WERI-Rb-1 (cell line): Measurements from ENCODE around the gene TMEM165.

Experiments used
- DNase-seq: peaks from one replicate; pipeline ENCODE4 v3.0.0-alpha.2; 2020
- H3K27ac ChIP-seq: fragments of 250-450 bp; sonication (Bioruptor Pico); 2 replicates; pipeline ENCODE4 v1.5.1; 2020; ENCODE audit warnings: mild to moderate bottlenecking, moderate library complexity
- H3K27me3 ChIP-seq: fragments of 250-450 bp; sonication (Bioruptor Pico); 2 replicates; pipeline ENCODE4 v1.5.1; 2021; ENCODE audit warnings: mild to moderate bottlenecking, low read depth, moderate library complexity; ENCODE audit not compliant: insufficient read depth, severe bottlenecking
- H3K36me3 ChIP-seq: fragments of 250-450 bp; sonication (Bioruptor Pico); 2 replicates; pipeline ENCODE4 v1.5.1; 2020; ENCODE audit warnings: mild to moderate bottlenecking, moderate library complexity
- H3K4me3 ChIP-seq: 2 replicates; pipeline ENCODE4 v1.5.1; 2011; ENCODE audit warnings: low read depth, mild to moderate bottlenecking, control low read depth, low read length
- H3K9me3 ChIP-seq: fragments of 250-450 bp; sonication (Bioruptor Pico); 2 replicates; pipeline ENCODE4 v1.5.1; 2021; ENCODE audit warnings: mild to moderate bottlenecking, moderate library complexity; ENCODE audit not compliant: severe bottlenecking
- TF ChIP-seq, protein P1 (sequence below): IDR thresholded peaks from 2 replicates; pipeline ENCODE4 v1.5.1; 2011; ENCODE audit warnings: low read depth, mild to moderate bottlenecking, control low read depth, inconsistent platforms, low read length

The TMEM165 gene

DNA sequence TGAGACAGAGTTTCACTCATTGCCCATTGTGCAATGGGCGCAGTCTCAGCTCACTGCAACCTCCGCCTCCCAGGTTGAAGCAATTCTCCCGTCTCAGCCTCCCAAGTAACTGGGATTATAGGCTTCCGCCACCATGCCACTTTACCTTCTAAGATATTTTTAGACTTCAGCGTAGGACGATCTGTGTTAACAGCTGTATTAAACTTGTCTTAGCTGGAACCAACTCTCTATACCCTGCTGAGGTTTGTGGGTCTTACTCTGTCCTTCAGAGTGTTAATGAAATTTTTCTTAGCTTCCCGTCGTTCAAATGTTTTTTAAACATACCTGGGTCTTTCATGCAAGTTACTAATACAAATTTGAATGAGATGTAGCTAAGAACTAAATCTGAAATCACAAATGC is 14.7 kb downstream of the TMEM165 start:
- no peak overlapping the region for H3K4me3 ChIP-seq
- H3K27me3 ChIP-seq: no peaks in the 10 kb centered on the region
- H3K27ac ChIP-seq: no peak overlapping the region
- H3K9me3 ChIP-seq: no peaks in the 10 kb centered on the region
- TF ChIP-seq, protein P1, sequence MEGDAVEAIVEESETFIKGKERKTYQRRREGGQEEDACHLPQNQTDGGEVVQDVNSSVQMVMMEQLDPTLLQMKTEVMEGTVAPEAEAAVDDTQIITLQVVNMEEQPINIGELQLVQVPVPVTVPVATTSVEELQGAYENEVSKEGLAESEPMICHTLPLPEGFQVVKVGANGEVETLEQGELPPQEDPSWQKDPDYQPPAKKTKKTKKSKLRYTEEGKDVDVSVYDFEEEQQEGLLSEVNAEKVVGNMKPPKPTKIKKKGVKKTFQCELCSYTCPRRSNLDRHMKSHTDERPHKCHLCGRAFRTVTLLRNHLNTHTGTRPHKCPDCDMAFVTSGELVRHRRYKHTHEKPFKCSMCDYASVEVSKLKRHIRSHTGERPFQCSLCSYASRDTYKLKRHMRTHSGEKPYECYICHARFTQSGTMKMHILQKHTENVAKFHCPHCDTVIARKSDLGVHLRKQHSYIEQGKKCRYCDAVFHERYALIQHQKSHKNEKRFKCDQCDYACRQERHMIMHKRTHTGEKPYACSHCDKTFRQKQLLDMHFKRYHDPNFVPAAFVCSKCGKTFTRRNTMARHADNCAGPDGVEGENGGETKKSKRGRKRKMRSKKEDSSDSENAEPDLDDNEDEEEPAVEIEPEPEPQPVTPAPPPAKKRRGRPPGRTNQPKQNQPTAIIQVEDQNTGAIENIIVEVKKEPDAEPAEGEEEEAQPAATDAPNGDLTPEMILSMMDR: no peak
- peaks cover 46% of the 10 kb centered on the region for H3K36me3 ChIP-seq
- DNase-seq: no peak

DNA sequence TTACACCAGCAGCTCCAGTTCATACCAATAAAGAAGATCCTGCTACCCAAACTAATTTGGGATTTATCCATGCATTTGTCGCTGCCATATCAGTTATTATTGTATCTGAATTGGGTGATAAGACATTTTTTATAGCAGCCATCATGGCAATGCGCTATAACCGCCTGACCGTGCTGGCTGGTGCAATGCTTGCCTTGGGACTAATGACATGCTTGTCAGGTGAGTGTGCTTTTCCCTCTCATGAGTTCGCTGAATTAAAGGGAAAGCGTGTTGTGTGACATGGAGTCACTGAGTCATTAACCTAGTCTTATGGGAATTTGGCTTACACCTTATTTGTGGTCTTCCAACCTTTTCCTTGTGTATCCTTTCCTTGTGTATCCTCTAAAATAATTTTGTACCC is 15.9 kb downstream of the TMEM165 start:
- peaks cover 42% of the 10 kb centered on the region for H3K36me3 ChIP-seq
- no peak overlapping the region for H3K27ac ChIP-seq
- no peak for DNase-seq
- TF ChIP-seq, protein P1: no peak
- no peak overlapping the region for H3K4me3 ChIP-seq
- no peaks in the 10 kb centered on the region for H3K27me3 ChIP-seq
- no peaks in the 10 kb centered on the region for H3K9me3 ChIP-seq

DNA sequence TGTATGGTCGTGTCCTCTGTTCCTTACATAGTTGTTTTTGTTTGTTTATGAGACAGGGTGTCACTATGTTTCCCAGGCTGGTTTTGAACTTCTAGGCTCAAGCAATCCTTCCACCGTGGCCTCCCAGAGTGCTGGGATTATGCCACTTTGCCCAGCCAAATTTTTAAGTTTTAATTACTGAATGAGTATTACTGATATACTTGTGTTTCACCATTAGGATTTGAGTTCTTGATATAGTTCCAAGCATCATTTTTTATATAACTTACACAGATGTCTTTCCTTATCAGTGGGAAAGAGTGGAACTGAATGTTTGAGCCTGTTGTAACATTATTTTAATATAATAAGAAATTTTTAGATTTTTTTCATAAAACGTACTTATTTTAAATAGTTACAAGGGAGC is 20.4 kb downstream of the TMEM165 start:
- H3K36me3 ChIP-seq: peaks cover 64% of the 10 kb centered on the region
- H3K27me3 ChIP-seq: no peaks in the 10 kb centered on the region
- H3K9me3 ChIP-seq: no peaks in the 10 kb centered on the region
- H3K27ac ChIP-seq: no peak overlapping the region
- TF ChIP-seq, protein P1: no peak
- no peak overlapping the region for H3K4me3 ChIP-seq
- no peak for DNase-seq

DNA sequence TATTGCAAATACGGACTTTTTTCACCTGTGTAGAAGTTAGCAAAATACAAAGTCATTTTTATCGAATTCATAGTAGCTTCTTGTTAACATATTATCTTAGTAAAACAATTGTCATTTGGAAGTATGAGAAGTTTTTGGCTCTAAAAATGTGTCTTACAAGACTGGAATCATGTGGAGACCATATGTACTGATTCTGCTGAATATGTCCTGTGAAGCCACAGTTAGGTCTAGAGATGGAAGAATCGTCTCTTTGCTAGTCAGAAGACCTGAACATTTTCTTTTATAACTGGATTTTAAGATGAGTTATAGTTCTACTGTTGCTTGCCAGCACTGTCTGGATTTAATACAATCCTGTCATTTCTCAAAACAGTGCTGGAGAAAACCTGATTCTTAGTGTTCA is 29.0 kb downstream of the TMEM165 start:
- TF ChIP-seq, protein P1: no peak
- no peak overlapping the region for H3K4me3 ChIP-seq
- peaks cover 60% of the 10 kb centered on the region for H3K36me3 ChIP-seq
- no peak for DNase-seq
- H3K9me3 ChIP-seq: no peaks in the 10 kb centered on the region
- H3K27ac ChIP-seq: no peak overlapping the region
- H3K27me3 ChIP-seq: no peaks in the 10 kb centered on the region

DNA sequence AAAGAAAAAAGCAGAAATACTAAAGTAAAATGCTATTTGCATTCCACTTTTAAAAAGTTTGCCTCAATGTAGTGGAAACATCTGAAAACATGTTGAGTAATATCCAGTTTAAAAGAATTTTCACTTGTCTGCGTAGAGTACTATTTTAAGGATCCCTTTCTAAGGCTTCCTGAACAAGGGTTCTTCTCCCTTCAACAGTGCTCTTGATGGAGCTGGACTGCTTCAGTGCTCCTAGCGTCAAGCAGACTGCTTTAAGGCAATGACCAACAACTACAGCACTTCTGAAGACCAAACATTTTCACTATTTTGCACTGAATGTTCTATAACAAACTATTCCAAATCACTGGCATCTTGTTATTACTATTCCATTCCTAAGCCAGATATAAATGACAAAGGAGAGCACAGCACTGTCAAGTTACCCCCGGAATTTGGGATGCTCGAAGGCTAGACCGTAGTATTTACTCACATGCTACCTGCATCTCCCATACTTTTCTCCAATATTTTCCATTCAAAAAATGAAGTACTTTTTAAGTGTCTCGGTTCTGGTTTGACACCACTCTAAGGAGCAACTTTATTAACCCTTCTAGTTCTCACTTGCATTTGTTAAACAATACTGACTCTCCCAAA is 36.1 kb downstream of the TMEM165 start:
- H3K36me3 ChIP-seq: peaks cover 74% of the 10 kb centered on the region
- no peaks in the 10 kb centered on the region for H3K27me3 ChIP-seq
- no peaks in the 10 kb centered on the region for H3K9me3 ChIP-seq
- TF ChIP-seq, protein P1: no peak
- DNase-seq: no peak
- no peak overlapping the region for H3K4me3 ChIP-seq
- H3K27ac ChIP-seq: no peak overlapping the region
